Activated CD4-positive, alpha-beta T cell treated with anti-CD3 and anti-CD28 coated beads for 1 hour (primary cell): ENCODE measurements around the gene DYNC2H1.

Experiments
- DNase-seq: peaks from one replicate; pipeline ENCODE4 v3.0.0-alpha.2; 2020

The DYNC2H1 gene

DNA sequence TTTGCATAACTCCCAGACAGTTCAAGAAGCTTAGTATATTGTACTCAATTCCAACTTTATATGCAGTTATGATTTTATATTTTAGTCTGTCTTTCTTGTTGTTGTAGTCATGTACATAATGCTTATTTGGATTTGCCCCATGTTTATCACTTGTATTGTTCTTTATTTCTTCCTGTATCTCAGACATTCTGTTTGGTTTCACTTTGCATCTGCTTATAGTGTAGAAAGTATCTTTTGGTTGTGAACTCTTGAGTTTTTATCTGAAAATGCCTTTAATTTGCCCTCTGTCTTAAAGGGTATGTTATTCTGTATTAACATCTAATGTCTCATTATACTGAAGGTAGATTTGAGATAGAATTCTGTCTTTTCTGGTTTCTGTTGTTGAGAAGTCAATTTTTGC lies 275.4 kb downstream of the DYNC2H1 start:
- DNase-seq, result no peak

DNA sequence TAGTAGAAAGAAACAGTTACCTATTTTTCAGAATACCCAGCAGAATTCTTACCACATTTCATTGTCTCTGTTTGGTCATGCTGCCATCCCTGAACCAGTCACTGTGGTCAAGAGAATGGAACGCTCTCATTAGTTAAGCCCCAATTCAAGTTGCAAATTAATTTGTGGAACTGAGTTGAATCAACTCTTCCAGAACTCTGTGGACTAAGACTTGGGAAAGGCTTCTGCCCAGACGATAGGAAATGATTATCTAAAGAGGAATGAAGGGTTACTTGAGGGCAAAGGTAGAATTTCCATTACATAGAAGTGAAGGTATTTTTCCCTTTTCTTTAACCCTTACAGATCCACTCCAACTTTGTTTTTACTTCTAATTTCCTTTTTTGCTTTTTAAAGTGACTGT lies 286.4 kb downstream of the DYNC2H1 start:
- no peak for DNase-seq

DNA sequence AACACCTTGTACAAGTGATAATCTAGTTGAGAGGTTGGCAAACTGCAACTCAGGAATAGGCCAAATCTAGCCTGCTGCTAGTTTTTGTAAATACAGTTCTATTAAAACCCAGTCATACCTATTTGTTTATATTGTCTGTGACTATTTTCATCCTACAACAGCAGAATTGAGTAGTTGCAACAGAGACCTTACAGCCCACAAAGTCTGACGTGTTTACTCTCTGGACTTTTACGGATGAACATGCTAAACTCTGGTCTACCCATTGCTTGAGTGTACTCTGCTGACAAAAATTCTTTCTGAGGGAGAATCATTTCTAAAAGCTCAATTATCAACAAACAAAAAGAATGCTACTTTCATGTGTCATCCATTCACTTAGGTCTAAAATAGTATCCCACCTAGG lies 287.0 kb downstream of the DYNC2H1 start:
- no peak for DNase-seq

DNA sequence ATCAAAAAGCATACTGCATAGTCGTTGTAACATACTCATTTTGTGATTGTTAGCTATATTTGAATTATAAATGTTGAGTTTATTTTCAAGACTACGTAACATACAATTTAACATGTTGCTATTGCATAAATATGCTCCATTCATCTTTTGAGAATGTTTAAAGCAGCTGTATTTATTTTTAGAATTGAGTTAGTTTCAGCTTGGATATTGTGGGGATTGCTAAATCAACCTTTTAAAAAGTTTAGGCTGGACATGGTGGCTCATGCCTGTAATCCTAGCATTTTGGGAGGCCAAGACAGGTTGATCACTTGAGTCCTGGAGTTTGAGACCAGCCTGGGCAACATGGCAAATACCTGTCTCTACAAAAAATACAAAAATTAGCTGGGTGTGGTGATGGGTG lies 288.1 kb downstream of the DYNC2H1 start:
- no peak for DNase-seq

DNA sequence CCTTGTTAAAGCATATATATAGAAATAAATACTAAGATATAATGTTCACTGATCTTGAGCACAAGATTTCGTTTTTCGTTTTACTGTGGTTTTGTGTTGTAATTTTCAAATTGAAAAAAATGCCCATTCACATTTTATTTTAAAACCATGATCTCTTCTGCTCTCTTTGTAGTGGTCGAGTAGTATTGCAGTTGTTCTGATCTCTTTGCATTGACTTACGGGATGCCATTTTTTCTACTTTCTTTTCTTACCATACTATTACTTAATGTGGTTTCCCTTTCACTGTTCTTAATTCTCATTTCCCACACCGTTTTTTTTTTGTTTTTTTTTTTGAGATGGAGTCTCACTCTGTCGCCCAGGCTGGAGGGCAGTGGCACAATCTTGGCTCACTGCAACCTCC lies 289.6 kb downstream of the DYNC2H1 start:
- no peak for DNase-seq

DNA sequence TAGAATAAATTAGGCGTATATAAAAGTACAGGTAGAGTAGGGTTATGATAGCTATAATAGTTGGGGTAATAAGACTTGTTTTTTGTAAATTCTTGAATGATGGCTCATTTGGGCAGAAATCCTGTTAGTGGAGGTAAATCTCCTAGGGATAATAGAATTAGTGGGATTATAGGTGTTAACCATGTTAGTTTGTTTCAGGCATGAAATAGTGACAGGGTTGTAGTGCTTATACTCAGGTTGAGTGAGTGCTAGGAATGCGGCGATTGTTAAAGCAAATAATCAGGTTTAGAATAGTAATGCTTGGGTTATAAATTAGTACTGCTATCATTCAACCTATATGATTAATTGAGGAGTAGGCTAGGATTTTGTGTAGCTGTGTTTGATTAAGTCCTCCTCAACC lies 297.1 kb downstream of the DYNC2H1 start:
- DNase-seq, result no peak

DNA sequence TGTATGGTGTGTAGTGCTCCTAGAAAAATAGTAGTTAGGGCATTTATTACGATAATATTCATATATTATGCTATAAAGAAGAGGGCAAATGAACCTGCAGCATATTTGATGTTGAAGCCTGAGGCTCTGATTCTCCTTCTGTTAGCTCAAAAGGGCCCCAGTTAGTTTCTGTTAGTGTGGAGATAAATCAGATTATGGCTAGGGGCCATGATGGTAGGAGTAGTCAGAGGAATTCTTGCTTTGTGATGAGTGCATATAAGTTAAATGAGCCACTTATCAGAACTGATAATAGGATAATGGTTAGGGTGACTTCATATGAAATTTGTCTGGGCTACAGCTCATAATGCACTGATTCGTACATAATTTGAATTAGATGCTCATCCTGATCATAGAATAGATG lies 298.4 kb downstream of the DYNC2H1 start:
- no peak for DNase-seq

DNA sequence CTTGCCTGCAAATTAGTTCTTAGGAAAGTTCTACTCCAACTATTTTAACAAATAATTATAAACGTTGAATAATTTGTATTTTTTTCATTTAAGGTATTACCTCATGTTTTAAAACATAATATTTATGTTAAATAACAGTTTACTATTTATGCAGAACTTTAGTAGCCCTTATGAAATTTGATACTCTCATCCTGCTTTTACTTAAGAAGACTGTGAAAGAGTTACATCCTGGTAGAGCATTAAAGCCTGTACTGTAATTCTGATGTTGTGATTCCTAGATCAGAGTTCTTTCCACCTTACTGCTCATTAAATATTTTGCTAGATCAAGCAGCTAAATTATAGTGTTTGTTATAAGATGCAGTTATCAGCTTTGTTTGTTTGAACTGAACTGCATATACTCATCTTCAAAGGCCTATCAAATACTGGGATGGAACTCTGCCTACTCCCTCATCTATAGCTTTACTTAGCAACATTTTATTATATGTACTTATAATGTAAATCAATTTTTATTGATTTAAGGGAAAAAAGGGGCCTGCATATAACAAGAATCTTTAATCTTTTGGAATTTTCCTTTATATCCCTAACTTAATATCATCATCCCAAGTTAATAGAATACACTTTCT lies 304.2 kb downstream of the DYNC2H1 start:
- DNase-seq, result no peak

DNA sequence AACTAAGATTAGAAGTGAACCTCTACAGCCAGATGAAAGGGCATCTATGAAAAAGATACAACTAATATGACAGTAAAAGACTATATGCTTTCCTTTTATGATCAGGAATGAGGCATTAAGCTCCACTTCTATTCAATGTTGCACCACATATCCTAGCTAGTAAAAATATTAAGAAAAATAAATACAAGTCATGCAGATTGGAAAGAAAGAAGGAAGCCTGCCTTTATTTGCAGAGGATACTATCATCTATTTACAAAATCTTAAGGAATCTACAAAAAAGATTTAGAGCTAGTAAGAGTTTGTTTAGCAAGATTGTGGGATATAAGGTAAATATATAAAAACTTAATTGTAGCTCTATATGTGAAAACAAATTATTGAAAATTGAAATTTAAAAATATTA lies 308.8 kb downstream of the DYNC2H1 start:
- no peak for DNase-seq

DNA sequence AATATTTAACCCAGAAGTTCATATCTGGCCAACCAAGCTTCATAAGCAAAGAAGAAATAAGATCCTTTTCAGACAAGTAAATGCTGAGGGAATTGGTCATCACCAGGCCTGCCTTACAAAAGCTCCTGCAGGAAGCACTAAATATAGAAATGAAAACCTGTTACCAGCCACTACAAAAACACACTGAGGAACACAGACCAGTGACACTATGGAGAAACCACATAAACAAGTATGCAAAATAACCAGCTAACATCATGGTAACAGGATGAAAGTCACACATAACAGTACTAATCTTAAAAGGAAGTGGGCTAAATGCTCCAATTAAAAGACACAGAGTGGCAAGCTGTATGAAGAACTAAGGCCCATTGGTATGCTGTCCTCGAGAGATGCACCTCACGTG lies 311.4 kb downstream of the DYNC2H1 start:
- no peak for DNase-seq

DNA sequence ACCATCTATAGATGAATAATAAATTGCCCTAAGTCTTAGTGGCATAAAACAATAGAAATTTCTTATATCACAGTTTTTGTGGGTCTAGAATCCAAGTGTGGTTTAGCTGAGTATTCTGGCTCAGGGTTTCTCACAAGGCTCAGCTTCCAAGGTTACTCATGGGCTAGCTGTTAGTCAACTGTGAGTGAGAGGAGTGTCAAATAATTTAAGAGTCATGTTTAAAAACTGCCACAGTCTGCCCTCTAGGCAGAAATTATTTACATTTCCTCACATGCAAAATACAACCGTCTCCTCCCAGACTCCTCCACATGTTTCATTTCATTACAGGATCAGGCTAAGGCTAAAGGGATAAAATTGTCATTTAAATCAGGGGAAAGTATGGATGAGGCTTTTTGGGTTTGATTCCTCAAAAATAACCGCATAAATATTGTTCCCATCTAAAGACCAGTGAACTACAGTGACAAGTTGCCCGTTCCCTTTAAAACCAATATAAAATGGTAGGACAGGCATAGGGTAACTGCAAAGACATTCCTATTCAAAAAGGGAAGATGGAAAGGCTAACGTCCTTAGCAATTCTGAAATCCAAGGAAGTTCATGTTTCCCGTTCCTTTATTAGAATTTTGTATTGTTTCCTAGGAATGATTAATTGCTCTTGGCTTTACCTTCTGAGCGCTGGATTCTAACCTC lies 324.3 kb downstream of the DYNC2H1 start:
- no peak for DNase-seq

DNA sequence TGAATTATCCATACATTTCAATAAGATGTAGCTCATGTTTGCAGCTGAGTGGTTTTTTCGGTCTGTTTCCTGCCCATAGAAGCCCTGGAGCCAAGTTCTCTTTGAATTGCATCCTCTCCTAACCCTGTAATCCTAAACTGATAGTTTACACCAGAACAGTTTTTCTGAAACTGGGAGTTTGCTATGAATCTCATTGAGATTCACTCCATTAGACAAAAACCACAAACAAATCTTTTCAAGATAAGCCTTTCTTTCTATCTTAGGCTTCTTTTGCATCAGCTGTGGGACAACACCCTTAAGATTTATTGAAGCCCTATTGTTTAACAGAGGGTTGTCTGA lies 324.8 kb downstream of the DYNC2H1 start:
- DNase-seq, result no peak

DNA sequence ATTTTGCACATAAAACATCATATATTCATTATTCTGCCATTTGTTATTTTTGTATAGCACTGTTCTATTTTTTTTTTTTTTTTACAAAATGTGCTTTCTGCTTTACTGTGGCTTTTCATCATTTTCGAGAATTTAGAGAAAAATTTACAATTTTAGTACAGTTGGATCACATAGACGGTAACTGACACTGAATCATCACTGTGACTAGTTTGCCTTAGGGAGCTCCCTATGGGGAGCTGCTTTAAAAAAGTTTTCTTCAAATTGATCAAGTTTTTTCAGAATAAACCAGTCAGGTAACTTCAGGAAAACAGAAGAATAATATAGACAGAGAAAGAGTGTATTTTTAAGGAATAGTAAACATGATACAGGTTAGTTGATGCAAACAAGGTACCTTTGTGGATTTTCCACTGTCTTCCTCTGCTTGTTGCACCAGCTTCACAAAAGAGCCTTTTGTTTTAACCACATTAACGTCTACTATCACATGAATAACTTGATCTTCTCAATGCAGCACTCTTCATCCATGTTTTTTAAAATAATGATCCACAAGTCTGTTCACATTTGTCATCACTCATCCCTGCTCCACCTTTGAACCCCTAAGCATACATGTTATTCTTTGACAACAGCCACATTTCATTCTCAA lies 327.0 kb downstream of the DYNC2H1 start:
- DNase-seq, result no peak

DNA sequence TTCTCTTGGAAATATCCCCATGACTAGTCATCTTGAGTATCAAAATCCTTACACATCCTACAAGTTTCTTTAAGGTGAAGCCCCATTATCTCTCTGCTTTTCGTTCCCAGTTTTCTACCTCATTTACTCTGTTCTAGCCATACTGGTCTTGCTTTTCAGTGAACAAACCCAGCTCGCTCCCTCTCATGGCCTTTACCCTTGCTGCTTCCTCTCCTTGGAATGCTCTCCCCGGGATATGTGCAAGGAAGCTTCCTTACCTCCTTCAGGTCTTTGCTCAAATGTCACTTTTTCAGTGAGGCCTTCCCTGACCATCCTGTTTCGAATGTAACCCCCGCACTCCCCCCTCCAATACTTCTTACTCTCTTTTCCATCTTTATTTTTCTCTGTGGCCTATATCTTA lies 331.8 kb downstream of the DYNC2H1 start:
- no peak for DNase-seq

DNA sequence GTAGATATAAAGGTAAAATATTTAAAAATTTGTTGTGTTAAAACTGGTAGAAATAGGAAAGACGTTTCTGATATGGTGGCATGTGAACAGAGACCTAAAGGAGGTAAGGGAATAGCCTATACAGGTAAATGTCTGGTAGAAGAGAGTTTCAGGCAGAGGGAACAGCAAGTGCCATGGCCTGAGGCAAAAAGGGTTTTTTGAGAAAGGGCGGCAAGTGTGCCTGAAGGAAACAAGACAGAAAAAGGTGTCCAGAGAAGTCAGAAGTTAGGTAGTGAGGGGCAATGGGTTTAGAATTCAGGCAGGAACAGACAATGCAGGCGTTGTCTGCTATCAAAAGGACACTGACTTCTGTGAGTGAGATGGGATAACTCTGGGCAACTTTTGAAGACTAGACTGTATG lies 339.7 kb downstream of the DYNC2H1 start:
- DNase-seq, result no peak

DNA sequence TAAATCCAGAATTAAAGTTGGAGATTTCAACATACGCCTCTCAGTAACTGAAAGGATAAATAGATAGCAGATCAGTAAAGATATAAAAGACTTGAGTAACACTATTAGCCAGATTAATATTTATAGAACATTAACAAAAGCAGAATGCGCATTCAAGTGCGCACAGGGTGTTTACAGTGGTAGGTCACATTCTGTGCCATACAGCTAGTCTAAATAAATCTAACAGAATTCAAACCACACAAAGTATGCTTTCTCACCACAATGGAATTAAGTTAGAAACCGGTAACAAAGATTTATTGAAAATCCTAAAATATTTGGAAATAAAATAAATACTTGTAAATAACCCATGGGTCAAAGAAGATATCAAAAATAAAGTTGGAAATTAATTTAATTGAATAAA lies 341.0 kb downstream of the DYNC2H1 start:
- no peak for DNase-seq

DNA sequence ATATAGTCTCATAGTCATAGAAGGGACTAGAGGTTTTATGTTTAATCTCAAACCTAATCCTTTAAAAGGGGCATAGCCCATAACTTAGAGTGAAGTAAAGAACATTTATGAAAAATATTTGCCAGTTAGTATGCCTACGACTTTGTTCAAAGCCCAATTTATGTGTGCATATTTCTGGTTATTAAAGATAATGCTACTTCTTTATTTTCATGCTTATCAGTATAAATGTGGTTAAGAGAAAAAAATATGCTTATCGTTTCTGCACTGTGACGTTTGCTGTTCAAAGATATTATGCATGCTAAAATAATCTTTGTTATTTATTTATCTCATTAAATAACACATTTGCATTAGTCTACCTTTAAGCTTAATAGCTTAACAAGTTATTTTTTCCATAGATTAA lies 343.9 kb downstream of the DYNC2H1 start:
- no peak for DNase-seq

DNA sequence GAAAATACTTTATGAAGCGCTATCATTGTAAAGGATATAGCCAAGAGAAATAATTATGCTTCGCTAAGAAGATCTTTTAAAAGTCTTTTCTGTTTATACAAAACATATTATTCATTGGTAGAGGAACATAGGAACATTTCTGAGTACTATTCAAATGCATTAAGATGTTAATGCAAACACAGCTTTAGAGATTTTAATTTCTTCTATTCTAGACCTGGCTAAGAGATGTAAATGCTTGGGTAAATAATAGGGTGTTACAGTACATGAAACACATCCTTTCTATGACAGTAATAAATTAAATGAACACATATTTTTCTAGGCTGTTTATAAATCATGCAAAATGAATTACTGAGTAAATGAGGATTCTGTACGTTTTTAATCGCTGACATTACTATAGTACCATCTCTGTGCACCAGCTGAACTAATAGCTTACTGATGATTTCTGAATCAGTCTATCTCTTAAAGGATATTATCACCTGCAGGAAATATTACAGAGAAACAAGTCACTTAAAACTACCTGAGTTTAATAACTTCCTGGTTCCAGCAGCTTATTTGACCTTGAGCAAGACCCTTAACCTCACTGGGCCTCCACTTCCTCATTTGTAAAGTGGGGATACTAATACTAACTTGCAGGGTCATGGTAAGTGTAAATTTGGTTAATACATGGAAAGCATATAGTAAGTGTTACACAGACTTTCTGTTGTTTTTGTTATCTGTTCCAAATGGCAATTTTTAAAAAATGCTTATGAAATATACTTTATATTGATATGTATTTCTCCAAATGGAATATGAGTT lies 344.9 kb downstream of the DYNC2H1 start:
- no peak for DNase-seq

DNA sequence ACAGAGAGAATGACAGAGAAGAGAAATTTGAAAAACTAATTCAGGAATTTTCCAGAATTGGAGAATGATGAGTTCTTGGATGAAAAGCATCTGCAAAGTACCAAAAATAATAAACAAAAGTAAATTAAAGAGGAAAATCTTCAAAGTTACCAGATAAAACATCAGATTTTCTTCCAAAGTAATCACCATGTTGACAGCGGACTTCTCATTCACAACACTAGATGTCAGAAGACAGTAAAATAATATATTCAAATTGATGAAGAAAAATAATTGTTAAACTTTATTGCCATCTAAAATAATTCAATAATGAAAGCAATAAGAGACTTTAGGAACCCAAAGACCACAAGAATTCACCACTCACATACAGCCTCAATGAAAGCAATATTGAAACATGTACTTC lies 355.2 kb downstream of the DYNC2H1 start:
- DNase-seq, result no peak

DNA sequence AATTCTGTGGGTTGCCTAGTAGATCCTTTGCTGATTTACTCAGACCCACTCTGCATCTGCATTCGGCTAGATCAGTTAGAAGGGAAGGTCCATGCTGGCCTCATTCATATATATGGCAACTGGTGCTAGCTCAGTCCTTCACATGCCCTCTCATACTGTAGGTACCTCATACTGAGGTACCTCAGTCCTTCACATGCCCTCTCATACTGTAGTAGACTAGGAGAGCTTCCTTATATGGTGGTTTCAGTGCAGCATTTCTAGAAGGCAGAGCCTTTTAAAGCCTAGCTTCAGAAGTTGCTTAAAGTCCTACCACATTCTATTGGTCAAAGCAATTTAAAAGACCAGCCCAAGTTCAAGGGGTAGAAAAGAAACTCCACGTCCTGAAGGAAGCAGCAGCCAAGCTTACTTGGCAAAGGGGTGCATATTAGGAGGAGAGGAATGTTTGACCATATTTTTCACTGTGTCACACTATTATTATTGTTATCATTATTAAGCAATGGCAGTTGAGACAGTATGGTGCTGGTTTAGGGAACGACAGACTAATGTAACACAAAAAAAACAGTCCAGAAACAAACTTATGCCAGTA lies 356.4 kb downstream of the DYNC2H1 start:
- DNase-seq, result no peak

DNA sequence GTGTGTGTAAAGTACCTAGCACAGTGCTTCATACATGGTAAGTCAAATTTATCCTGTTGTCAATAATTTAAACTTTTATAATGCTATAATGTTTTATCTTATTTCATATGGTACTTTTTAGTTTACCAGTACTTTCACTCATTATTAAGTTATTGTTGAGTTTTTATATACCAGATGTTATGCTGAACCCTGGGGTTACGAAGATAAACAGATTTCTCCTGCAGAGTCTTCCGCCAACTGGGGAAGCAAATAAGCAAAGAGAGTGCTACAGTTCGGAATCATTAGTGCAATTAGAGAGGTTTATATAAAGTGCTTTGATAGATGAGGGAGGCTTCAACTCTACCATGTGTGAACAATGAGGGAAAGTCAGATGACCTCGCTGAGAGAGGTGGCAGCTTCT lies 362.3 kb downstream of the DYNC2H1 start:
- no peak for DNase-seq

DNA sequence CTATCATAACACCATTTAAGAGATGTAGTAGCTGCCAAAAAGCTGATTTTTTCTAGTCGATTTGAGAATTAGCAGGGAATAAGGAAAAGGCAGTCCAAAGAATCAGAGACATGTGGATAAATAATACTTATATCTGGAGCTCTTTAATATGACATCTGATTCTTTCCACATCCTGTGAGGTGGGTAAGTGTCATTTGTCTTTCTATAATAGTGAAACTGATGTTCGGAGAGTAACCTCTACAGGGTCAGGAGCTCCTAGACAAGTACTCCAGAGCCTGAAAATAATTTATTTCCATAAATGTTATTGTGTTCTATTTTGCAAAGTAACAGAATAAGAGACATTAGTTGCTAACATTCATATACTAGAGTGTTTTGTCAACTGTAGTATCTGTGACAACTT lies 367.6 kb downstream of the DYNC2H1 start:
- no peak for DNase-seq

DNA sequence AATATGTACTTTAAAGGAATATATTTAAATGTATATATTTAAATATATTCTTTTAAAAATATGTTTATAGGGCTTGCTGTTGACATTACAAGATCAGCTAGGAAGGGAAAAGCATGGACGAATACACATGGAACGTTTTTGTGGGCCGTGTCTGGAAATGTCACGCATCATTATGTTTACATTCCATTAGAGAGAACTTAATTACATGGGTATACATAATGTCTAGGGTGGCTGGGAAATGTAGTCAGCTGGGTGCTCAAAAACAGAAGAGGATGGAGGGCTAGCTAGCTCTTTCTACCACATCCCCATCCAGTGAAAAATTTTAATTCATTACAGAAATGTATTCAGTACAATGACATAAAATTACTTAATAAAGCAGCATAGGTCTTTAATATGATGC lies 371.2 kb downstream of the DYNC2H1 start:
- no peak for DNase-seq

DNA sequence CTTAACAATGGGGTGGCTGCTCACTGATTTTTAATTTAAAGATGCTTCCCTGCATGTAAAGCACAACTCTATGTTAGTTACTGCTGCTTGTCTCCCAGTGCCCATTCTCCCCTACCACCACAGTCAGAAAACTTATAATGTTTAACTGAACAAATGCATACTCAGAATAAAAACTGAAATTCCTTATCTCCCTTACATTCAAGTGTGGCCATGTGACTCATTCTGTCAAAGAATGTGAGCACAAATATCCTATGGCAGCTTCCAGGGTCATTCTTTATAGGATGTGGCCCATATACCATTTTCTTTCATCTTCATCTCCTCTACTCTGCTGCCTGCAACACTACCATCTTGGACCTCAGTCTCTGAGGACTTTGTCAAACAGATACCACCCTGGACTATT lies 374.8 kb downstream of the DYNC2H1 start:
- no peak for DNase-seq
